Loucy (cell line): Measurements from ENCODE around the gene CFAP68.
A peak's percentile ranks its signal among the peaks of the same experiment; 100 is the strongest.
"Not testable (repeated sequence)": the region's sequence is repeated elsewhere in the genome, so short reads cannot be mapped to it uniquely, and the experiment has no call there.

ENCODE experiments used
- H2AFZ ChIP-seq: fragments of 200-600 bp; sonication (generic); 2 replicates; pipeline ENCODE4 v1.6.0; 2016; ENCODE audit warnings: antibody characterized with exemption, mild to moderate bottlenecking, low read length, moderate library complexity
- H3F3A ChIP-seq: fragments of 200-600 bp; 2 replicates; pipeline ENCODE4 v1.6.0; 2016; ENCODE audit warnings: antibody characterized with exemption, low read depth, mild to moderate bottlenecking
- H3K27me3 ChIP-seq: fragments of 200-600 bp; sonication (generic); 2 replicates; pipeline ENCODE4 v1.6.1; 2014; ENCODE audit warnings: low read length, mild to moderate bottlenecking; ENCODE audit not compliant: insufficient read depth, poor library complexity, severe bottlenecking
- H3K36me3 ChIP-seq: fragments of 200-600 bp; sonication (generic); 2 replicates; pipeline ENCODE4 v1.6.1; 2016; ENCODE audit warnings: low read length; ENCODE audit not compliant: insufficient read depth
- H3K4me1 ChIP-seq: fragments of 200-600 bp; sonication (generic); 2 replicates; pipeline ENCODE4 v1.5.1; 2014; ENCODE audit warnings: low read length, mild to moderate bottlenecking; ENCODE audit not compliant: insufficient read depth, poor library complexity, severe bottlenecking
- H3K4me2 ChIP-seq: fragments of 200-600 bp; sonication (generic); 2 replicates; pipeline ENCODE4 v1.6.0; 2014; ENCODE audit warnings: antibody characterized with exemption, low read length, low read depth, mild to moderate bottlenecking; ENCODE audit not compliant: poor library complexity, severe bottlenecking
- H3K4me3 ChIP-seq: fragments of 200-600 bp; sonication (generic); 2 replicates; pipeline ENCODE4 v1.5.1; 2014; ENCODE audit warnings: low read length, mild to moderate bottlenecking, mixed read lengths; ENCODE audit not compliant: poor library complexity, severe bottlenecking
- H3K79me2 ChIP-seq: fragments of 200-600 bp; sonication (generic); 2 replicates; pipeline ENCODE4 v1.6.1; 2014; ENCODE audit warnings: low read length; ENCODE audit not compliant: insufficient read depth
- H3K9ac ChIP-seq: fragments of 200-600 bp; sonication (generic); 2 replicates; pipeline ENCODE4 v1.6.0; 2014; ENCODE audit warnings: mild to moderate bottlenecking, low read depth, low read length, moderate library complexity; ENCODE audit not compliant: poor library complexity, severe bottlenecking
- H3K9me2 ChIP-seq: fragments of 200-600 bp; sonication (generic); replicated peaks from 2 replicates; pipeline ENCODE4 v1.6.1; 2016; ENCODE audit warnings: low read depth, low read length, mixed read lengths
- H3K9me3 ChIP-seq: fragments of 200-600 bp; sonication (generic); 2 replicates; pipeline ENCODE4 v1.6.1; 2014; ENCODE audit warnings: mild to moderate bottlenecking, antibody characterized with exemption, low read length, low read depth; ENCODE audit not compliant: insufficient read depth
- H4K20me1 ChIP-seq: fragments of 200-600 bp; sonication (generic); 2 replicates; pipeline ENCODE4 v1.6.0; 2014; ENCODE audit warnings: antibody characterized with exemption, low read length, mild to moderate bottlenecking; ENCODE audit not compliant: insufficient read depth, poor library complexity, severe bottlenecking
- CTCF ChIP-seq: fragments of 200-600 bp; sonication (generic); conservative IDR thresholded peaks from 2 replicates; pipeline ENCODE4 v1.5.1; 2014; ENCODE audit warnings: mild to moderate bottlenecking, antibody characterized with exemption, low read length
- EZH2phosphoT487 ChIP-seq: fragments of 200-600 bp; IDR thresholded peaks from 2 replicates; pipeline ENCODE4 v1.6.1; 2018; ENCODE audit warnings: antibody characterized with exemption, mild to moderate bottlenecking, moderate library complexity, borderline replicate concordance

CFAP68 gene

GRCh38 chr11:111926505-111927391 is 47.4 kb downstream of the CFAP68 start:
- Histone ChIP-seq H3K36me3 (no peaks in the 10 kb centered on the region), H4K20me1 (no peaks in the 10 kb centered on the region), H3F3A (peaks cover 4% of the 10 kb centered on the region; the same call in 1 of the 2 replicates), H3K9me3 (no peaks in the 10 kb centered on the region), H3K9me2 (no peaks in the 10 kb centered on the region), H3K79me2 (no peaks in the 10 kb centered on the region), H3K4me1 (peaks cover 7% of the 10 kb centered on the region), H3K4me2 (peak overlapping the region; percentile 81), H3K9ac (peak overlapping the region; percentile 78), H3K27me3 (no peaks in the 10 kb centered on the region), H2AFZ (peak overlapping the region; percentile 79), H3K4me3 (peak overlapping the region; percentile 75)
- no peak for TF ChIP-seq EZH2phosphoT487
- 0 out of 2 replicates have a peak, but pooled peaks have one; percentile 11 for TF ChIP-seq CTCF

- no peak overlapping the region for H3K4me2 ChIP-seq
- no peaks in the 10 kb centered on the region for H3K79me2 ChIP-seq
- no peak overlapping the region for H3K4me3 ChIP-seq
- no peaks in the 10 kb centered on the region for H3K36me3 ChIP-seq
- no peak overlapping the region for H3K9ac ChIP-seq
- no peaks in the 10 kb centered on the region for H3K27me3 ChIP-seq
- TF ChIP-seq EZH2phosphoT487 (no peak), CTCF (no peak)
- H3K4me1 ChIP-seq = peaks cover 7% of the 10 kb centered on the region
- H3K9me2 ChIP-seq = no peaks in the 10 kb centered on the region
- no peaks in the 10 kb centered on the region for H4K20me1 ChIP-seq
- H3K9me3 ChIP-seq = no peaks in the 10 kb centered on the region
- H2AFZ ChIP-seq = no peak overlapping the region
- peaks cover 4% of the 10 kb centered on the region; the same call in 1 of the 2 replicates for H3F3A ChIP-seq
Measured at GRCh38 chr11:111930472-111930871, 51.1 kb downstream of the CFAP68 start.

DNA sequence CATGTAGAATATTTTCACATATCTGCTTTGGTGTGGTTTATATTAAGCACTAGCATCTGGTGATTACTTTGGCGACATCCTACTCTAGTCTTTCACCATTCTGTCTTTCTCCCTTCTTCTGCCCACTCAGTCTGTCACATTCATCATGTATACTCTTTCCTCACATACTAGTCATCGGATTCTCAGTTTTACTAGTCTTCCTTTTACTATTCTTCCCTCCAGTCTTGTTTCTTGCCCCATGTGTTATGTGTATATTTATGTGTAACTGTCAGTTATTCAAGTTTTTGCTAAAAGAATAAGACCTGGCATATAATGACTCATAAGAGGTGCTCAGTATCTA is 53.2 kb downstream of the CFAP68 start:
- Histone ChIP-seq H3K27me3 (no peaks in the 10 kb centered on the region), H3K4me1 (peaks cover 7% of the 10 kb centered on the region), H2AFZ (no peak overlapping the region), H3K9me3 (no peaks in the 10 kb centered on the region), H4K20me1 (no peaks in the 10 kb centered on the region), H3F3A (peaks cover 4% of the 10 kb centered on the region; the same call in 1 of the 2 replicates), H3K9me2 (no peaks in the 10 kb centered on the region), H3K9ac (no peak overlapping the region), H3K4me2 (no peak overlapping the region), H3K36me3 (no peaks in the 10 kb centered on the region), H3K79me2 (no peaks in the 10 kb centered on the region), H3K4me3 (no peak overlapping the region)
- TF ChIP-seq CTCF = no peak
- TF ChIP-seq EZH2phosphoT487 = no peak

- not testable (repeated sequence) for H3K9ac ChIP-seq, H3K79me2 ChIP-seq, H3K4me2 ChIP-seq, H3F3A ChIP-seq, H3K36me3 ChIP-seq, H3K27me3 ChIP-seq, H3K4me3 ChIP-seq, H2AFZ ChIP-seq, H4K20me1 ChIP-seq, H3K9me2 ChIP-seq, H3K9me3 ChIP-seq
- peaks cover 13% of the 10 kb centered on the region for H3K4me1 ChIP-seq
Measured at GRCh38 chr11:111933176-111933575, 53.8 kb downstream of the CFAP68 start.
